Measurements from ENCODE around the gene TSFM.

Gene TSFM

DNA sequence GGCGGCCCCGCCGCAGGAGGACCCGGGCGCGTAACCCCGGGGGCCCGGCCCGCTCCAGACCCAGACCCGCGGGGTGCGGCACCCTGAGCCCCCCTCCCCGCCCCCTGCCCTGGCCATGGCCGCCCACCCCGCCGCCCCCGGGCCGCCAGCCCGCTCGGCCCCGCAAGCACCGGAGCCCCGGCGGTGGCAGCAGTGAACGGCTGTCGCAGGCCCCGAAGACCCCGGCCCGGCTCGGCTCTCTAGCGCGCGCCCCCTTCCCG is 27.5 kb upstream of the TSFM start:
- TF ChIP-seq, protein P1, sequence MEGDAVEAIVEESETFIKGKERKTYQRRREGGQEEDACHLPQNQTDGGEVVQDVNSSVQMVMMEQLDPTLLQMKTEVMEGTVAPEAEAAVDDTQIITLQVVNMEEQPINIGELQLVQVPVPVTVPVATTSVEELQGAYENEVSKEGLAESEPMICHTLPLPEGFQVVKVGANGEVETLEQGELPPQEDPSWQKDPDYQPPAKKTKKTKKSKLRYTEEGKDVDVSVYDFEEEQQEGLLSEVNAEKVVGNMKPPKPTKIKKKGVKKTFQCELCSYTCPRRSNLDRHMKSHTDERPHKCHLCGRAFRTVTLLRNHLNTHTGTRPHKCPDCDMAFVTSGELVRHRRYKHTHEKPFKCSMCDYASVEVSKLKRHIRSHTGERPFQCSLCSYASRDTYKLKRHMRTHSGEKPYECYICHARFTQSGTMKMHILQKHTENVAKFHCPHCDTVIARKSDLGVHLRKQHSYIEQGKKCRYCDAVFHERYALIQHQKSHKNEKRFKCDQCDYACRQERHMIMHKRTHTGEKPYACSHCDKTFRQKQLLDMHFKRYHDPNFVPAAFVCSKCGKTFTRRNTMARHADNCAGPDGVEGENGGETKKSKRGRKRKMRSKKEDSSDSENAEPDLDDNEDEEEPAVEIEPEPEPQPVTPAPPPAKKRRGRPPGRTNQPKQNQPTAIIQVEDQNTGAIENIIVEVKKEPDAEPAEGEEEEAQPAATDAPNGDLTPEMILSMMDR (IDR thresholded peaks at IDR 0.05; ENCODE audit: low read depth, low read length), result no peak
- DNase-seq (ENCODE audit: extremely low read depth, low read depth), result no peak

DNA sequence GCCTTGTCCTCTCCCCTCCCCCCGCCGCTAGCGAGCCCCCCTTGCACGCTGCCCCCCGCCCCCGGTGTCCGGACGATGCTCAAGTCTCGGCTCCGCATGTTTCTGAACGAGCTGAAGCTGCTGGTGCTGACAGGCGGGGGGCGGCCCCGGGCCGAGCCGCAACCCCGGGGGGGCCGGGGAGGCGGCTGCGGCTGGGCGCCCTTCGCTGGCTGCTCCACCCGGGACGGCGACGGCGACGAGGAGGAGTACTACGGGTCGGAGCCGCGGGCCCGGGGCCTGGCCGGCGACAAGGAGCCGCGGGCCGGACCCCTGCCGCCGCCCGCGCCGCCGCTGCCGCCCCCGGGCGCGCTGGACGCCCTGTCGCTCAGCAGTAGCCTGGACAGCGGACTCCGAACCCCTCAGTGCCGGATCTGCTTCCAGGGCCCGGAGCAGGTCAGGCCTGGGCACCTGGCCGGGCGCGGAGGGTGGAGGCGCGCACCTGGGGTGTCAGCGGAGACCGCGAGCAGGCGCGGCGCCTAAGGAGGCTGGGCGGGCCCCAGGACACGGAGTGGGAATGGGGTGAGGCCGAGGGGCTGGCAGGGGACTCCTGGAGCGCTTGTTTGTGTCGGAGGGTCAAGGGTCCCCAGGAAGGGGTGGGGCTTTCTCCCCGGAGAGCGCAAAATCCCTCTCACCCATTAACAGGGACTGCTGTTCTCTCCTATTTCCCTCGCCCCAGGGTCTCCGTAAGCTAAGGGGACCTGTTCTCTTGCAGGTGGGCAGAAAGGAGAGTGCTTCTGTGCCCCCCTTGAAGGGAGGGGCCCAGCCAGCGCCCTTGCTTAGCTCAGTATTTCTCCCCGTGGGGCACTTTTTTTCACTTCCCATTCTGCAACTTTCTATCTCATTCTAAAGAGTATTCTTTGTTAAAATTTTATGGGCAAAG is 26.9 kb upstream of the TSFM start:
- no peak for DNase-seq (ENCODE audit: extremely low read depth, low read depth)
- TF ChIP-seq, protein P1 (IDR thresholded peaks at IDR 0.05; ENCODE audit: low read depth, low read length), result no peak

DNA sequence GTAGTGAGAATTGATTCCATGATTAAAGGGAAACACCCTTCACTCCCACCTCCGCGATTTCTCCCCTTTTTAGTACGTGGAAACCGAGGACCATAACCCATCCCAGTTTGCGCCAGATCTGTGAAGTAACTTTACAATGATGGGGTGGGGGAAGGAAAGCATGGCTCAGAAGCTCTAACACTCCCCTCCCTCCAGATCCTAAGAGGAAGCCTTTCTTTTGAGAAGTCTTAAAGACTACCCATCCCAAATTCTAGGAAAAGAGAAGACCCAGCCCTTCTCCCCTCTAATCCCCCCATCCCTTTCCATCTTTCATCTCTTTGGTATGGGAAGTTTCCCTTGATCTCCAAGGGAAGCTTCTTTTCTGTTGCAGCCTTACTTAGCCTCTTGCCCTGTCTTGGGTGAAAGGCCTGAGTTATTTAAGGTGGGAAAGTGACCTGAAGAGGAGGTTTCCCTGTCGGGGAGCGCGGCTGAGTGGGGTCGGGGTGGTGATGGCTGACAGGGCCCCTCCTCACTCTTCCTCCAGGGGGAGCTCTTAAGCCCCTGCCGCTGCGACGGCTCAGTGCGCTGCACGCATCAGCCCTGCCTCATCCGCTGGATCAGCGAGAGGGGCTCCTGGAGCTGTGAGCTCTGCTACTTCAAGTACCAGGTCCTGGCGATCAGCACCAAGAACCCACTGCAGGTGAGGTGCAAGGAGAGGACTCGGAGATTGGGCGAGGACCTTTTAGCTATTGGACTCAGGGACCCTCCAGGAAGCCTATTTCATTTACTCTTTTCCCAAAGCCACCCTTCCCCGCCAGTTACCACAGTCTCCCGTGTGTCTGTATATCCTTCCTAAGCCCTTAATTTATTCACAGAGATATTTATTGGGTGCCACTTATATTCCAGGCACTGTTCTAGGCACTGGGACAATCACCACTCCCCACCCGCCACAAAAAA is 25.9 kb upstream of the TSFM start:
- no peak for DNase-seq (ENCODE audit: extremely low read depth, low read depth)
- TF ChIP-seq, protein P1 (IDR thresholded peaks at IDR 0.05; ENCODE audit: low read depth, low read length), result peak; percentile 40

DNA sequence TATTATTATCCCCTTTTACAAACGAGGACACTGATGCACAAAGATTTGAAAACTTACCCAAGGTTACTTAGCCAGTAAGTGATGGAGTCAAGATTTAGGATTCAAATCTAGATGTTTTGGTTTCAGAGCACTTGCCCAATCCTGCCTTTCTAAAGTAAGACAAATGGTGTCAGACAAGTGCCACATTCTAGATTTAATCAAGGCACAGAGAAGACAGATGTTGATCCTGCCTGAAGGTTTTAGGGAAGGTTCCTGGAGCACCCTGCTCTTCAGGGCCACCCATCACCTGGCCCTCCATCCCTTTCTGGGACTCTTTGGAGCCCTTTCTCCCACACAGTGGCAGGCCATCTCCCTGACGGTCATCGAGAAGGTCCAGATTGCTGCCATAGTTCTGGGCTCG is 24.8 kb upstream of the TSFM start:
- TF ChIP-seq, protein P1 (IDR thresholded peaks at IDR 0.05; ENCODE audit: low read depth, low read length), result no peak
- DNase-seq (ENCODE audit: extremely low read depth, low read depth), result no peak

DNA sequence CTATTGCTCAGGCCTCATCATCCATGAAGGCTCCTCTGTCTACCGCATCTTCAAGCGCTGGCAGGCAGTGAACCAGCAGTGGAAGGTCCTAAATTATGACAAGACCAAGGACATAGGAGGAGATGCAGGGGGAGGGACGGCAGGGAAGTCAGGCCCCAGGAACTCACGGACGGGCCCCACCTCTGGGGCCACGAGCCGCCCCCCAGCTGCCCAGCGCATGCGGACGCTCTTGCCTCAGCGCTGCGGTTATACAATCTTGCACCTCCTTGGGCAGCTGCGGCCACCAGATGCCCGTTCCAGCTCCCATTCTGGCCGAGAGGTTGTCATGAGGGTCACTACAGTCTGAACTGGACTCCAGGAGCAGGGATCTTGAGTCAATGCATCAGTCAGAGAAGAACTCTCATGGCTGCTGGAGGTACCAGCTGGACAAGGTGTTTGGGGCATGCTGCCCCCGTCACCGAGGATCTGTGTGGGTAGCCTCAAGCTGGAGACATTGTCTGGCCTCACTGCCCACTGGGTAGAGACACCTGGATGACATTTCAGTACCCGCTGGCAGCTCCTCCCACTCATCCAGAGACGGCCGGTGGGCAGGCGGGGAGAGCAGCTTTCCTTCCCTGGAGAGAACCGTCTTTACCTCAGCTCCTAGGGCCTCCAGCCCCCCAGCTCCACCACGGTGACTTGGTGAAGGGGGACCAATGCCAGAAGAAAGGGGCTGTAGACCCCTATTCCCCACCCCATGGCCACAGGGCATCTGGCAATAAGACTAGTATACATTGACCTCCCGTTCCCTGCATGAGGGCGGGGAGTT is 23.8 kb upstream of the TSFM start:
- DNase-seq (ENCODE audit: extremely low read depth, low read depth), result no peak
- TF ChIP-seq, protein P1 (IDR thresholded peaks at IDR 0.05; ENCODE audit: low read depth, low read length), result no peak

DNA sequence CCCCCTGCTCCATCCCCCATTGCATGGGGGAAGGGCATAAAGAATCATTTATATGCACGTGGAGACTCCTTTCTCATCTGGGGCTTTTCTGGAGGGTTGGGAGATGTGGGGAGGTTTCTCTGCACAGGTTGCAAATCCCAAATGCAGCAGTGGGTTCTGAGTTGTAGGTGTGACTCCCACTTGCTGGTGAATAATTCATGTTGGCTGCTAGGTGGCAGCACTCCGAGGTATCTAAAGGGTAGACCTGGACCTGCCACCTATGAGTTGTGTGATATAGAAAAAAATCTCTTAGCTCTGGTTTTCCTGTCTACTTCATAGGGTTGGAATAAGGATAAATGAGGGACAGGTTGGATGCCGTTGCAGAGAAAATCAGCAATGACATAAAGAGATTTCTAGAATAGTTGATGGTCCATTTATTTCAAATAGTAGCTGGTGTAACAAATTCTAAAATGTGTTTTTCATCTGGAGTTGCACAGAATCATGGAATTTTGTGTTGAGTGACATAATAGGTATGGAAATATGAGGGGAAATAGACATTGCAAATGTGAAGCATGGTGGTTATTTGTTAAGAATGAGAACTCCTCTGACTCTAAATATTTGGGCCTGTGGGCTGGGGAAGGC is 23.1 kb upstream of the TSFM start:
- TF ChIP-seq, protein P1 (IDR thresholded peaks at IDR 0.05; ENCODE audit: low read depth, low read length), result peak; percentile 26
- DNase-seq (ENCODE audit: extremely low read depth, low read depth), result no peak

All from AG09319 (cell line).